K562 (cell line): ENCODE results near the gene SLC22A23. TPM values are rescaled to one million over a fixed set of nuclear protein-coding genes. Genes with fewer than 3 reads are reported as not detected.

Source experiments
- AFF1 ChIP-seq, 2 experiments: fragments of 450-650 bp; IDR thresholded peaks; 2 replicates each; pipeline ENCODE4 v1.6.1; 2018; ENCODE audit warnings: mild to moderate bottlenecking in 2 of 2, low read depth in 1 of 2; ENCODE audit not compliant: partially characterized antibody in 2 of 2
- POLR2B ChIP-seq: fragments of 450-650 bp; IDR thresholded peaks from 2 replicates; pipeline ENCODE4 v1.6.1; 2018; ENCODE audit warnings: low read depth; ENCODE audit not compliant: partially characterized antibody
- ZHX1 ChIP-seq: fragments of 150-350 bp; conservative IDR thresholded peaks from 2 replicates; pipeline ENCODE4 v1.6.1; 2014; ENCODE audit warnings: low read length
- ZNF146 ChIP-seq: IDR thresholded peaks from one replicate; pipeline ENCODE4 v1.6.1; 2018; ENCODE audit warnings: missing compliant biosample characterization; ENCODE audit not compliant: unreplicated experiment
- ZNF3 ChIP-seq: fragments of 250-450 bp; sonication (Bioruptor Pico); IDR thresholded peaks from 2 replicates; pipeline ENCODE4 v1.5.0; 2021; ENCODE audit warnings: mild to moderate bottlenecking, moderate library complexity
- polyA plus RNA-seq, 8 experiments: library from polyadenylated mRNA; depleted of rRNA in 4 of 8; stranded (reverse) in 5 of 8; unstranded in 3 of 8; fragments of >200 nt; fragmentation: Nextera tagmentation in 2 of 8; fragmentation: Illumina TruSeq in 1 of 8; extraction: Ambion mirVana in 2 of 8; extraction: Trizol in 1 of 8; gene quantifications; 2 replicates each; pipeline versions ENCODE4 v1.2.1 to v1.2.3, GENCODE V29; 2011 to 2014; ENCODE audit warnings: inconsistent platforms in 1 of 8, missing spikeins in 1 of 8
- total RNA-seq, 7 experiments: library from RNA; depleted of rRNA in 6 of 7; stranded (reverse); fragments of >200 nt in 6 of 7; fragmentation: Illumina TruSeq in 2 of 7; extraction: Trizol in 2 of 7; gene quantifications; 2 replicates each; pipeline versions ENCODE4 v1.2.1 to v1.2.3, GENCODE V29; 2011 to 2021; ENCODE audit warnings: low replicate concordance in 1 of 7
- TF ChIP-seq, protein P1 (sequence below): sonication (generic); formaldehyde crosslinking; IDR thresholded peaks from 2 replicates; pipeline ENCODE4 v1.8.0; 2022; ENCODE audit warnings: mild to moderate bottlenecking, low read depth, missing genetic modification reagents
- TF ChIP-seq, protein P2 (sequence below), 2 experiments: fragments of 450-650 bp; IDR thresholded peaks; 2 replicates each; pipeline ENCODE4 v1.6.1; 2016

SLC22A23 gene
- total and polyA plus RNA-seq, 9 of the 15 experiments (the other 6 are each of a cell fraction or from before 2014, with no cell fraction given): 0.30 to 8.7 (median 2.5) TPM

GRCh38 chr6:3226042-3226441 lies 230.8 kb downstream of the SLC22A23 start (continued):
- no peak for TF ChIP-seq AFF1 (IDR thresholded peaks at IDR 0.05; ENCODE audit: low read depth in 1 of 2, partially characterized antibody in 2 of 2)
- TF ChIP-seq, protein P1, sequence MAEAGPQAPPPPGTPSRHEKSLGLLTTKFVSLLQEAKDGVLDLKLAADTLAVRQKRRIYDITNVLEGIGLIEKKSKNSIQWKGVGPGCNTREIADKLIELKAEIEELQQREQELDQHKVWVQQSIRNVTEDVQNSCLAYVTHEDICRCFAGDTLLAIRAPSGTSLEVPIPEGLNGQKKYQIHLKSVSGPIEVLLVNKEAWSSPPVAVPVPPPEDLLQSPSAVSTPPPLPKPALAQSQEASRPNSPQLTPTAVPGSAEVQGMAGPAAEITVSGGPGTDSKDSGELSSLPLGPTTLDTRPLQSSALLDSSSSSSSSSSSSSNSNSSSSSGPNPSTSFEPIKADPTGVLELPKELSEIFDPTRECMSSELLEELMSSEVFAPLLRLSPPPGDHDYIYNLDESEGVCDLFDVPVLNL (CRISPR knock-in tag): no peak
- no peak for TF ChIP-seq ZNF3 (CRISPR knock-in tag)
- no peak for TF ChIP-seq ZNF146 (CRISPR knock-in tag)
- TF ChIP-seq, protein P2, sequence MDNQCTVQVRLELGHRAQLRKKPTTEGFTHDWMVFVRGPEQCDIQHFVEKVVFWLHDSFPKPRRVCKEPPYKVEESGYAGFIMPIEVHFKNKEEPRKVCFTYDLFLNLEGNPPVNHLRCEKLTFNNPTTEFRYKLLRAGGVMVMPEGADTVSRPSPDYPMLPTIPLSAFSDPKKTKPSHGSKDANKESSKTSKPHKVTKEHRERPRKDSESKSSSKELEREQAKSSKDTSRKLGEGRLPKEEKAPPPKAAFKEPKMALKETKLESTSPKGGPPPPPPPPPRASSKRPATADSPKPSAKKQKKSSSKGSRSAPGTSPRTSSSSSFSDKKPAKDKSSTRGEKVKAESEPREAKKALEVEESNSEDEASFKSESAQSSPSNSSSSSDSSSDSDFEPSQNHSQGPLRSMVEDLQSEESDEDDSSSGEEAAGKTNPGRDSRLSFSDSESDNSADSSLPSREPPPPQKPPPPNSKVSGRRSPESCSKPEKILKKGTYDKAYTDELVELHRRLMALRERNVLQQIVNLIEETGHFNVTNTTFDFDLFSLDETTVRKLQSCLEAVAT (IDR thresholded peaks at IDR 0.05): no peak
- TF ChIP-seq ZHX1: no peak
- TF ChIP-seq POLR2B: no peak
